ENCODE measurements around the gene MED29.

Gene MED29

GRCh38 chr19:39426170-39426569 is 35.0 kb downstream of the MED29 start:
- no peak for DNase-seq (ENCODE audit: extremely low read depth in 1 of 2, low read depth in 1 of 2)

DNA sequence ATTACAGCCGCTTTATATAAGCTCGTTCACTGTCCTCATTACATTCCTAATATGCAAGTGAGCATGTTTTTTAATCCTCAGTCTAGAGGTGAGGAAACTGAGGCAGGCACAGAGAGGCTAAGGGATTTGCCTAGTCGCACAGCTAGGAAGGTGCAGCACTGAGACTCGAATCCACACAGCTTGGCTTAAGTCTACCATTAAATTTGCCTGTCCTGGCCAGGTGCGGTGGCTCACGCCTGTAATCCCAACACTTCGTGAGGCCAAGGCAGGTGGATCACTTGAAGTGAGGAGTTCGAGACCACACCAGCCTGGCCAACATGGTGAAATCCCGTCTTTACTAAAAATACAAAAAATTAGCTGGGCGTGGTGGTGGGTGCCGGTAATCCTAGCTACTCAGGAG is 36.5 kb downstream of the MED29 start:
- no peak for DNase-seq (ENCODE audit: extremely low read depth in 1 of 2, low read depth in 1 of 2)

DNA sequence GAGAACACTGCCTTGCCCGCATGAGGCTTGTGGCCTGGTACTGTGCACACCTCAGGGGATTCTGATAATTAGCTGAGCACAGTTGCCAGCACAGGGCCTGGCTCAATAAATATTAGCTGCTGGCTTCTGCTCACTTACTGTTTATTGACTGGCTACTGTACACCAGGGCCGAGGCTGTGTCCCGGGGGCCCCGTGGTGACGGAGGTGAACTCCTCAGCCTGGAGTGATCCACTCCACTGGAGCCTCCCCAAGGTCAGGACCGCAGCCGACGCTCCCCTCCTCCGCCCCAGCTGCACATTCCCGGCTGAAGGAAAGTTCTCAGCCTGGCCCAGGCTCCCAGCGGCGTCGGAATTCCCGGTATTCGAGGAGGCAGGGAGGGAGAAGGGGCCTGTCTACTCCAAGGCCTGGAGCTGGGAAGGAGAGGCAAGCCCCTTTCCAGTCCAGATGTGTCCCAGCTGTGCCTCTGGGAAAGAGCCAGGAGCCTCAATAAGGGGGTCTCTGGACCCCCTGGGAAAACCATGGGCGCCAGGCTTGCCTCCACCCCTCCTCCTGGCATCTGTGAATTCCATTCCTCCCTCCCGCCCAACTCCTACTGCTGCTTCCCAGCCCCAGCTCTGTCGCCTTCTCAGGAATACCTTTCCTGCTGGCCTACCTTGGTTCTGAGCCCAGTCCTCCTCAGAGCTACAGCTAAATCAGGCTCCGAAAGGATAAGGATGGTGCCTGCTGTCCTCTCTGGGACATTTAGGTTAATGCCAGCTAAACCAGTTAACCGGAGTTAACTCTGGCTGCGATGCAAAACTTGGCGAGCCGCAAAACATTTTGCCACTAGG is 37.3 kb downstream of the MED29 start:
- no peak for DNase-seq (ENCODE audit: extremely low read depth in 1 of 2, low read depth in 1 of 2)

DNA sequence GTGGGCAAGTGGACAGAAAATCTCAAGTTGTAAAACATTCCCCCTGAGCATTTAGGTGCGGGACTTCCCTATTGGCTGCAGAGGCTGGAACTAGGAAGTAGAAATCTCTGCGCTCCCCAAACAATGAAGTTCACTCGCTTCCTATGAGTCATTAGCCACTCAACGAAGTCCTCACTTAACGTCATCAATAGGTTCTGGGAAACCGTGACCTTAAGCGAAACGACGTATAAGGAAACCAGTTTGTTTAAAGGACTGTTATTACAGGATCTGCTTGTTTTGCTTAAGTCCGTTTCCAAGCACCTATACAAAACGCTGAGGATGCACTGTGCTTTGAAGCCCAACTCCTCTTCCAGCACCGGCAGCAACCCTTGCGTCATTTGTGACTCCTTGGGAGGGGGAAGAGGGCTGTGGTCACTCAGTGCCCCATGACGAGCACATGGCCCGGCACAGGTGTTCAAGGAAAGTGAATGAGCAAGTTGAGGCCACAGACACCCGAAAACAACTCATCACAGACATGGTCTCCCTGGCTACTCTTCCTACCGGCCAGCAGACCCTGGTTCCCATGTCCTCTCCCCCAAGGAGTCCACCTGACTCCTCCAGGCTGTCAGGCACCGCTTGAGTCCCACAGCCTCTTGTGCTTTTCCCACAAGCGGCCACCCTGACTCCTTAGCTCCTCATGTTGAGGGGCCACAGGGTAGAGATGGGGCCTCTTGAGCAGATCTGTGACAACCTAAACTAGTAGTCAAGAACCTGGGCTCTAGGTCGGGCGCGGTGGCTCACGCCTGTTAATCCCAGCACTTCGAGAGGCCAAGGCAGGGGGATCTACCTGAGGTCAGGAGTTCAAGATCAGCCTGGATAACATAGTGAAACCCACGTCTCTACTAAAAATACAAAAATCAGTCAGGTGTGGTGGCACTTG is 39.8 kb downstream of the MED29 start:
- DNase-seq (ENCODE audit: extremely low read depth in 1 of 2, low read depth in 1 of 2): no peak

DNA sequence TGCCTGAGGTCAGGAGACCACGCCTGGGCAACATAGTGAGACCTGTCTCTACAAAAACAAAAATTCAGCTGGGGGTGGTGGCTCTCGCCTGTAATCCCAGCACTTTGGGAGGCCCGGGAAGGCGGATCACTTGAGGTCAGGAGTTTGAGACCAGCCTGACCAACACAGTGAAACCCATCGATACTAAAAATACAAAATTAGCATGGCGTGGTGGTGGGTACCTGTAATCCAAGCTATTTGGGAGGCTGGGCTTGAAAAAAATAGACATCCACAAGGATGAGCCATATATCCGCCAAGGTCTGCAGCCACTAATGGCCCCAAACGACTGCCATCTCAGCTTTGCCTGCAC is 41.5 kb downstream of the MED29 start:
- no peak for DNase-seq (ENCODE audit: extremely low read depth in 1 of 2, low read depth in 1 of 2)

GRCh38 chr19:39433480-39434079 is 42.4 kb downstream of the MED29 start:
- no peak for DNase-seq (ENCODE audit: extremely low read depth in 1 of 2, low read depth in 1 of 2)

DNA sequence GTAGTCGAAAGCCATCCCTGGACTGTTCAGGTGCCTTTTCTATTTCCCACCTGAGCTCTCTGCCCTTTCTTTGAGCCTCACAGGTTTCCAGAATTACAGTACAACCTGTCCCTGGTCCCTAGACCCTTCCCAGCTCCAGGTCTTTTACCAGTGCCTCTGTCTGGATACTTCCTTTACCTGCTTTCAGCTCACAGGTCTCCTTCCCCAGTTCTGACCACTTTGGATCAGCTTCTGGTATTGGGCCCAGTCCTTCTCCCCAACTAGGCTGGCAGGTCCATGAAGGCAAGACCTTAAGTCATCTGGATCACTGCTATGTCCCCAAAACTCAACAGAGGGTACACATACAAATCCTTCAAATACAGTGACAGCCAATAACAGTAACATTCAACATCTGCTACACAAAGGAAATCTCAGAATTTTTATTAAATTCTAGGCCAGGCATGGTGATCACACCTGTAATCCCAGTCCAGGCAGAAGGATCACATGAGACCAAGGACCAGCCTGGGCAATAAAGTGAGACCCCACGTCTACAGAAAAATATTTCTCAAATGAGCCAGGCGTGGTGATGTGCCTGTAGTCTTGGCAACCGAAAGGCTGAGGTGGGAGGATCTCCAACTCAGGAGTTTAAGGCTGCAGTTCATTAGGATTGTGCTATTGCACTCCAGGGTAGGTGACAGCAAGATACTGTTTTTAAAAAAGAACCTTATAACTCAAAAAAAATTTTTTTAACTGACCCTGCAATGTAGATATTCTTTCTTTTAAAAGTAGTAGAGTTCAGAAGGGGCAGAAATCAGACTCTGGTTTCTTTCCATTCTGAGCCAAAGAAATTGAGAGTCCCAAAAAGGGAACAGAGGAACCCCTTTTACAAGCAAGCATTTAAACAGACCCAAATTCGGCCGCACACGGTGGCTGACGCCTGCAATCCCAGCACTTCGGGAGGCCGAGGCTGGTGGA is 43.2 kb downstream of the MED29 start:
- no peak for DNase-seq (ENCODE audit: extremely low read depth in 1 of 2, low read depth in 1 of 2)

DNA sequence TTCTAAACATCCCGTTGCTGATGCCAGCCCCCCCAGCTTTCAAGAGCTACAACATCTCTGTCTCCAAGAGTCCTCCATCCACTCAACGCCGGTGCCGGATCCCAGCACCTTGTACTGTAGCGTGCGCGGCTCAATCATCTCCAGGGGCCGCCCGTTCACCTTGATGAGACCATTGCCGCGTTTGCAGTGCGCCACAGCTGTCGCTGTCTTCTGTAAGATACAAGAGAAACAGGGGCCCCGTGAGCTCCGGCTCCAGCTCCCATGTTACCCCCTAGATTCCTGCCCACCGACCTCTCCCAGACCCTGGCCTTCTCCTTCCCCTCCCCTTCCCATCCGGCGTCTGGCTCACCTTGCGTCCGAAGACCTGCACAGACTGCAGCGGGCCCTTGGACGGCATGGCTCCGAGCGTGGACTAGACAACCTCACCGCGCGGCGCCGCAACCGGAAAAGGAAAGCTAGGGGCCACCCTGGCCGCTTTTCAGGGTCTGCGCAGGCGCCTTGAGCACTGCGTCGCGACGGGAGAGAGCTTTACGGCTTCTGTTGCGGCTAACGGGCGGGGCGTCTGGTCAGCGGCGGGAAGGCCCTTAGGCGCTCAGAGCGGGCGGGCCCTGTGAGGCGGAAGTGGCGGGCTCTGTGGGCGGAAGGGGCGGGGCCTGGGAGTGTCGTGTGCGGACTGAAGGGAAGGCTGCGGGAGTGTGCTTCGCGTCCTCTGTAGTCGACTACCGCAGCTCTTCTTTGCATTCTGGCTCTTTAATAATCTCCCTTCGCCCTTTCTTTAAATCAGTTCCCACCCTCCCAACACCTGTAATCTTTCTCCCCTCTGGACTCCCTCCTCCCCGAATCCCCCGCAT is 44.5 kb downstream of the MED29 start, which contains the start of gene RPS16:
Gene RPS16 (minus strand): TSS at position 451 of the 851 bp plus-strand sequence. CDS start 54 bp downstream, at position 397.
- DNase-seq (ENCODE audit: extremely low read depth in 1 of 2, low read depth in 1 of 2): peak; percentile 97 to 98

GRCh38 chr19:39436350-39436716 is 45.2 kb downstream of the MED29 start:
- no peak for DNase-seq (ENCODE audit: extremely low read depth in 1 of 2, low read depth in 1 of 2)

DNA sequence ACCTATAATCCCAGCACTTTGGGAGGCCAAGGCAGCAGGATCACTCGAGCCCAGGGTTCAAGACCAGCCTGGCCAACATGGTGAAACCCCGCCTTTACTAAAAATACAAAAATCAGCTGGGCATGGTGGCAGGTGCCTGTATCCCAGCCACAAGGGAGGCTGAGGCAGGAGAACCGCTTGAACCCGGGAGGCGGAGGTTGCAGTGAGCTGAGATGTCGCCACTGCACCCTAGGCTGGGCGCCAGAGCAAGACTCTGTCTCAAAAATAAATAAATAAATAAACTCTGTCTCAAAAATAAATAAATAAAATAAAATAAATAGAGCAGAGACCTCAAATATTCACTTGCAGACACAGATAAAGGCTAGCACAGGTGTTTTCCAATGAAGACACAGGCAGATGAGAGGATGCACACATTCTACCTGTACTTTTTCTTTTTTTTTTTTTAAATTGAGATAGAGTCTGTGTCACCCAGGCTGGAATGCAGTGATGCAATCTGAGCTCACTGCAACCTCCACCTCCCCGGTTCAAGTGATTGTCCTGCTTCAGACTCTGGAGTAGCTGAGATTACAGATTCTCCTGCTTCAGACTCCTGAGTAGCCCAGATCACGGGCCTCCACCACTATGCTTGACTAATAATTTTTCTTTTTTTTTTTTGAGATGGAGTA is 47.2 kb downstream of the MED29 start:
- DNase-seq (ENCODE audit: extremely low read depth in 1 of 2, low read depth in 1 of 2): no peak

GRCh38 chr19:39444598-39445195 is 53.5 kb downstream of the MED29 start:
- no peak for DNase-seq (ENCODE audit: extremely low read depth in 1 of 2, low read depth in 1 of 2)

DNA sequence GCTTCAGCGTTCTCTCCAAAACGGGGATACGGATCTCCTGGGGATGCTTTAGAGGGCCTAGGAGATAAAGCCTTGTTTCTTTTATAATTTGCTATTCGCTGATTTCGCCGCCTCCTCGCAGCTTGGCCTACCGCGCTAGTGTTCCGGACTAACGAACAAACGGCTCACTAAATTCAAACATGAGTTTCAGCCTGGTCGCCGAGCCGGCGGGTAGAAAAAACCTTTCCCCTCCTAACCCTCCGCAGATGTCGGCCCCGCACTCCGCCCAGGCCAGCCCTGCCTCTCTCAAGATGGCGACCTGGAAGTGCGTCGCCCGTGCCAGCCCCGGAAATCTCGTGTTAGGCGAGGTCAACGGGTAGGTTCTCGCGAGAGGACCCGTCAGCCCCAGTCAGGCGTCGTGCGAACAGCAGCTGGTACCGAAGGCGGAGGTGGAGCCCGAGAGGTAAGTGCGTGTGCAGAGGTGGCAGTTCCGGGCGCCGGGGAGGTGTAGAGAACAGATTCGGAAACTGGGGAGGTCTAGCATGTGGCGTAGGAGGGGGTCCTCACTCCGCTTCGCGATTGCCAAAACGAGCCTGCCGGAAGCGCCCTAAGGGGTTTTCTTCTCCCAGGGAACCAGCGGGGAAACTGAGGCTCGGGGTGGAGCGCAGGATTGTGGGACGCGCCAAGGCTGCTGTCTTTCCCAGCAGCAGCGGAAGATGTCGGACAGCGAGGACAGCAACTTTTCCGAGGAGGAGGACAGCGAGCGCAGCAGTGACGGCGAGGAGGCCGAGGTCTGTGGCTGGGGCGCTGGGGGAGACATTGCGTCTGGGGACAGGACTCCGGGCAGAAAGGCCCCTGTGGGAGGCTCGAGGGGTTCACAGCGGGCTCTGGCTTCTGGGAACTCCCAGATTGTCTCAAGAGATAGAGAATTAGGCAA is 54.3 kb downstream of the MED29 start, which contains the start of gene SUPT5H:
Gene SUPT5H (plus strand): TSS at position 387 of the 916 bp plus-strand sequence. CDS start 309 bp downstream, at position 696.
- peak; percentile 91 to 98 for DNase-seq (ENCODE audit: extremely low read depth in 1 of 2, low read depth in 1 of 2)

- DNase-seq (ENCODE audit: extremely low read depth in 1 of 2, low read depth in 1 of 2): no peak
Observed at GRCh38 chr19:39446365-39447084, 55.3 kb downstream of the MED29 start.

GRCh38 chr19:39448271-39448670 is 57.1 kb downstream of the MED29 start:
- DNase-seq (ENCODE audit: extremely low read depth in 1 of 2, low read depth in 1 of 2): no peak

DNA sequence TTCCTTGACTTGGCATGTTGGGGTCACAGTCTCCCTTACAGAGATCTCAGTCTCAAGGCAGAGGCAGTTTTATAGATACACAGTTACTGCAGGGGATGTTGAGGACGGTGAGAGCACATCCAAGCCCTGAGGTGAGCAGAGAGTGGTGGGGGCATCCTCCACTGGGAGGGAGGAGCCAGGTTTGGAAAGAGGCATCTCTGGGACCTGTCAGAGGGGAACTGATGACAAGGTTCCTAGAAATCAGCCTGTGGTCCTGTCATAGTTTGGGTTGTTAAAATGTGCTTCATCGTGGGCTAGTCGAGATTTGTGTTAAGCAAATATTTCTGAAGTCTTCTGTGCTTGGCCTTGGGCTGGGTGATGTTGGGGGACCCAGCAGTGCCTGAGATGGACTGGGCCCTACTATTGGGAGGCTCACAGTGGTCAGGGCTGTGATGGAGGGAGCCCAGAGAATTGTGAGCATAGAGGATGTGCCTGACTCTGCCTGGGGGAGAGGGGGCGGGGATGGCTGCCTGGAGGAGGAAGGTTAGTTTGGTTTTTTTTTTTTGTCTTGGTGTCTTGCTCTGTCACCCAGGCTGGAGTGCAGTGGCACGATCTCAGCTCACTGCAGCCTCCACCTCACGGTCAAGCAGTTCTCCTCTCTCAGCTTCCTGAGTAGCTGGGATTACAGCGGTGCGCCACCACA is 58.1 kb downstream of the MED29 start:
- no peak for DNase-seq (ENCODE audit: extremely low read depth in 1 of 2, low read depth in 1 of 2)

Data from activated CD8-positive, alpha-beta memory T cell treated with anti-CD3 and anti-CD28 coated beads for 1 hour (primary cell).